NCI-H2227 (cell line): ENCODE data around the gene GPR137B.
"Not testable (repeated sequence)": the region's sequence is repeated elsewhere in the genome, so short reads cannot be mapped to it uniquely, and the experiment has no call there.

Experiments used
- DNase-seq: peaks from one replicate; lab custom pipeline; 2025; ENCODE audit not compliant: unreplicated experiment; lab: John Stamatoyannopoulos, UW

The GPR137B gene

GRCh38 chr1:236144033-236144432, 1.7 kb downstream of the GPR137B start:
- no peak for DNase-seq

GRCh38 chr1:236144446-236145150, 2.3 kb downstream of the GPR137B start:
- DNase-seq: no peak

GRCh38 chr1:236147068-236147467, 4.7 kb downstream of the GPR137B start:
- no peak for DNase-seq

- DNase-seq: no peak
These were observed 5.5 kb downstream of the GPR137B start for GRCh38 chr1:236147521-236148469.

GRCh38 chr1:236148470-236148845, 6.1 kb downstream of the GPR137B start:
- DNase-seq: no peak

GRCh38 chr1:236149003-236149595, 6.8 kb downstream of the GPR137B start:
- DNase-seq: no peak

- DNase-seq: no peak
These were observed 7.4 kb downstream of the GPR137B start for GRCh38 chr1:236149696-236150228.

GRCh38 chr1:236150311-236150955, 8.1 kb downstream of the GPR137B start:
- no peak for DNase-seq

GRCh38 chr1:236150986-236151385, 8.6 kb downstream of the GPR137B start:
- DNase-seq: no peak

- DNase-seq: no peak
These were observed 9.5 kb downstream of the GPR137B start for GRCh38 chr1:236151739-236152424.

GRCh38 chr1:236154126-236154525, 11.8 kb downstream of the GPR137B start:
- DNase-seq: no peak

GRCh38 chr1:236154671-236155398, 12.5 kb downstream of the GPR137B start:
- DNase-seq: no peak

- no peak for DNase-seq
These were observed 13.0 kb downstream of the GPR137B start for GRCh38 chr1:236155399-236155767.

GRCh38 chr1:236155841-236156503, 13.6 kb downstream of the GPR137B start:
- DNase-seq: no peak

GRCh38 chr1:236156512-236157208, 14.3 kb downstream of the GPR137B start:
- DNase-seq: no peak

GRCh38 chr1:236158072-236158471, 15.7 kb downstream of the GPR137B start:
- DNase-seq: not testable (repeated sequence)

GRCh38 chr1:236158719-236159118, 16.4 kb downstream of the GPR137B start:
- DNase-seq: no peak

GRCh38 chr1:236159704-236160539, 17.6 kb downstream of the GPR137B start:
- DNase-seq: no peak
